Left ventricle myocardium inferior (tissue), 1 donor: ENCODE results near the gene SCRN3. TPM values are rescaled to one million over a fixed set of nuclear protein-coding genes. Genes with fewer than 3 reads are reported as not detected.

Experiments used
- DNase-seq: peaks from one replicate; pipeline ENCODE4 v3.0.0-alpha.2; 2020
- H3K27ac ChIP-seq: fragments of 200-600 bp; replicated peaks from 2 replicates; pipeline ENCODE4 v1.8.0; 2021
- H3K27me3 ChIP-seq: fragments of 200-600 bp; 2 replicates; pipeline ENCODE4 v1.8.0; 2021; ENCODE audit warnings: low read depth
- H3K36me3 ChIP-seq: fragments of 200-600 bp; 2 replicates; pipeline ENCODE4 v1.8.0; 2021
- H3K4me1 ChIP-seq: fragments of 200-600 bp; 2 replicates; pipeline ENCODE4 v1.8.0; 2021
- H3K4me3 ChIP-seq: fragments of 200-600 bp; 2 replicates; pipeline ENCODE4 v1.8.0; 2021; ENCODE audit warnings: mild to moderate bottlenecking, moderate library complexity
- H3K9me3 ChIP-seq: fragments of 200-600 bp; replicated peaks from 2 replicates; pipeline ENCODE4 v1.8.0; 2021
- intact Hi-C: fragments of 100-400 bp; cut with micrococcal nuclease; formaldehyde crosslinking; loops from one replicate; pipeline ENCODE4 v1.11.0; 2022
- total RNA-seq: library from RNA; stranded (reverse); fragmentation: NEBNext Ultra II Directional; extraction: Animal tissue kit (Norgen Biotek cat#: 25700); gene quantifications from one replicate; pipeline ENCODE4 v1.2.1, GENCODE V29; 2021
- TF ChIP-seq, protein P1 (sequence below): fragments of 200-600 bp; IDR thresholded peaks from 2 replicates; pipeline ENCODE4 v1.8.0; 2021; ENCODE audit warnings: antibody characterized with exemption, mild to moderate bottlenecking, borderline replicate concordance
- donor health status: DM: no; HTN: yes; CAD: no; lungs with severe emphysema.

The SCRN3 gene
- total RNA-seq, 1 donor from 2014 or later = 47.6 TPM

DNA sequence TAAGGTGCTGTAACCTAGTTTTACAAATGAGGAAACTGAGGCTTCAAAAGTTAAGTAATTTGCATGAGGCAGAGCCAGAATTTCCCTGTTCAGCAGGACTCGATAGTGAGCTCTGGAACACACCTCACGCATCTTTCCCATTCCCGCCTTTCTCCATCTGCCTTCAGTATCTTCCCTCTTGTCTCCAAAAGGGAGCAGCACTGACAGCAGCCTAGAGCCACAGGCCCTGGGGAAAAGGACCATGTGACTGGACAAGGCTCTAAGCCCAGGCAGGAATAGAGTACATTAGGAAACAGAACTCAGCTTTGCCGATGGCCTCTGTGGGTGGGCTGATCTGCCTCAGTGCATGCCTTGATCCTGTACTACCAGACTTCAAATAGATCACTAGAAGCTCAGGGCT, 69.8 kb downstream of the SCRN3 start:
- intact Hi-C loops = loop anchor here (10.0 kb wide), 2 partner anchors 59 to 219 kb away; no protein-coding TSS in a partner anchor
- TF ChIP-seq, protein P1, sequence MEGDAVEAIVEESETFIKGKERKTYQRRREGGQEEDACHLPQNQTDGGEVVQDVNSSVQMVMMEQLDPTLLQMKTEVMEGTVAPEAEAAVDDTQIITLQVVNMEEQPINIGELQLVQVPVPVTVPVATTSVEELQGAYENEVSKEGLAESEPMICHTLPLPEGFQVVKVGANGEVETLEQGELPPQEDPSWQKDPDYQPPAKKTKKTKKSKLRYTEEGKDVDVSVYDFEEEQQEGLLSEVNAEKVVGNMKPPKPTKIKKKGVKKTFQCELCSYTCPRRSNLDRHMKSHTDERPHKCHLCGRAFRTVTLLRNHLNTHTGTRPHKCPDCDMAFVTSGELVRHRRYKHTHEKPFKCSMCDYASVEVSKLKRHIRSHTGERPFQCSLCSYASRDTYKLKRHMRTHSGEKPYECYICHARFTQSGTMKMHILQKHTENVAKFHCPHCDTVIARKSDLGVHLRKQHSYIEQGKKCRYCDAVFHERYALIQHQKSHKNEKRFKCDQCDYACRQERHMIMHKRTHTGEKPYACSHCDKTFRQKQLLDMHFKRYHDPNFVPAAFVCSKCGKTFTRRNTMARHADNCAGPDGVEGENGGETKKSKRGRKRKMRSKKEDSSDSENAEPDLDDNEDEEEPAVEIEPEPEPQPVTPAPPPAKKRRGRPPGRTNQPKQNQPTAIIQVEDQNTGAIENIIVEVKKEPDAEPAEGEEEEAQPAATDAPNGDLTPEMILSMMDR = no peak
- no peaks in the 10 kb centered on the region for H3K9me3 ChIP-seq
- no peaks in the 10 kb centered on the region for H3K27me3 ChIP-seq
- no peak for DNase-seq
- no peak overlapping the region for H3K4me3 ChIP-seq
- peaks cover 14% of the 10 kb centered on the region for H3K36me3 ChIP-seq
- H3K4me1 ChIP-seq = no peaks in the 10 kb centered on the region
- no peak overlapping the region for H3K27ac ChIP-seq

DNA sequence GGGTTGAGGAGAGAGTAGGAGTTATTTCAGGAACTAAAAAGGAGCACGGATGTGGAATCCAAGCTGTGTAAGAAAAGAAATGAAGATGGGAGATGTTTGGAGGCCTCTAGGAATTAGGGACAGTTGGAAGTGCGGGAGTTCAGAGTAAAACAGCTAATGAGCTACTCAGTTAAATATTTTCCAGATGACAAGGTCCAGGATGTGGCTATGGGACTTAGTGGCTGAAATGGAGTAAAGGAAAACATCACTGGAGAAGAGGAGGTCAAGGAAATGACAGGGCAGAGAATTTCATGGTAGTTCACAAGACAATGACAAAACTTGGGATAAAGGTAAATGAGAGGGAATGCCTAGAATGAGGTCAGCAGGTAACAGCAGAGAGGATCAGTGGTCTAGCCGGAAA, 78.3 kb downstream of the SCRN3 start:
- Histone ChIP-seq H3K36me3 (no peaks in the 10 kb centered on the region), H3K4me3 (no peak overlapping the region), H3K9me3 (no peaks in the 10 kb centered on the region), H3K27me3 (no peaks in the 10 kb centered on the region), H3K4me1 (no peaks in the 10 kb centered on the region), H3K27ac (no peak overlapping the region)
- TF ChIP-seq, protein P1 = no peak
- no peak for DNase-seq
- intact Hi-C loops = no loop called here

DNA sequence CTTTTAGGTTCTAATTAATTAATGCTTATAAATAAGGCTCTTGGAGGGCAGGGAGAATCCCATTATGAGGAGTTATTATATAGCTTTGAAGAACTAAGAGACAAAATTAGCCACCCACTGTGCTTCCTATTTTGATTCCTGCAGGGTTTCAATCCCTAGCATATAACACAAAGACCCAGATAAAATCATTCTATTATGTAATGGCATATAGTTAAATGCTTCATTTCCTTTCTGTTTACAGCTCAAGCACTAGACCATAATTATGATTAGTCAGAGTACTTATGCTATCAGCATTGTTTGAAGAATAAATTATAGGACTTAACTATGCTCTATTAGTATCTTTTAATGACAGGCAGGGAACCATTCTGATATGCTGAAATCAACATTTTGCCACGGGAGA, 82.2 kb downstream of the SCRN3 start:
- intact Hi-C loops = no loop called here
- H3K4me1 ChIP-seq = no peaks in the 10 kb centered on the region
- no peaks in the 10 kb centered on the region for H3K27me3 ChIP-seq
- H3K27ac ChIP-seq = no peak overlapping the region
- H3K36me3 ChIP-seq = peaks cover 18% of the 10 kb centered on the region
- H3K4me3 ChIP-seq = no peak overlapping the region
- DNase-seq = no peak
- TF ChIP-seq, protein P1 = no peak
- H3K9me3 ChIP-seq = no peaks in the 10 kb centered on the region

Other genes with a start within 250 kb of the SCRN3 start
- gene OLA1, start 147.2 kb upstream of the SCRN3 start, total RNA-seq = 65.7 TPM
- not detected for gene SP9, start 60.8 kb upstream of the SCRN3 start, total RNA-seq
- 16.3 TPM for gene GPR155, start 91.3 kb downstream of the SCRN3 start, total RNA-seq
- gene WIPF1, start 202.1 kb downstream of the SCRN3 start, total RNA-seq = 15.0 TPM